SH-SY5Y (cell line): ENCODE results near the gene UFD1.

Source experiments
- GATA2 ChIP-seq: IDR thresholded peaks from 2 replicates; pipeline ENCODE4 v1.6.1; 2011; ENCODE audit warnings: mild to moderate bottlenecking, low read depth, low read length
- GATA3 ChIP-seq: IDR thresholded peaks from 2 replicates; pipeline ENCODE4 v1.6.1; 2011; ENCODE audit warnings: low read depth, mild to moderate bottlenecking, low read length, moderate library complexity

Gene UFD1

GRCh38 chr22:19508024-19508776 lies 29.2 kb upstream of the UFD1 start:
- TF ChIP-seq GATA3 (no peak), GATA2 (no peak)

- TF ChIP-seq GATA3: no peak
- no peak for TF ChIP-seq GATA2
Measured at GRCh38 chr22:19507534-19507861, 28.5 kb upstream of the UFD1 start.

- TF ChIP-seq GATA2 (no peak), GATA3 (no peak)
Measured at GRCh38 chr22:19506212-19506611, 27.2 kb upstream of the UFD1 start.

- TF ChIP-seq GATA3 (no peak), GATA2 (no peak)
Measured at GRCh38 chr22:19505735-19506126, 26.7 kb upstream of the UFD1 start.

- TF ChIP-seq GATA3 (no peak), GATA2 (no peak)
Measured at GRCh38 chr22:19504900-19505734, 26.1 kb upstream of the UFD1 start.

- TF ChIP-seq GATA2 (no peak), GATA3 (no peak)
Measured at GRCh38 chr22:19503869-19504268, 24.9 kb upstream of the UFD1 start.

- TF ChIP-seq GATA3 (no peak), GATA2 (no peak)
Measured at GRCh38 chr22:19503367-19503766, 24.4 kb upstream of the UFD1 start.

- TF ChIP-seq GATA3: no peak
- TF ChIP-seq GATA2: no peak
Measured at GRCh38 chr22:19501897-19502447, 23.0 kb upstream of the UFD1 start.

GRCh38 chr22:19499880-19500242 lies 20.9 kb upstream of the UFD1 start:
- TF ChIP-seq GATA3: no peak
- no peak for TF ChIP-seq GATA2

- TF ChIP-seq GATA2 (no peak), GATA3 (no peak)
Measured at GRCh38 chr22:19499236-19499879, 20.4 kb upstream of the UFD1 start.

- no peak for TF ChIP-seq GATA2
- no peak for TF ChIP-seq GATA3
Measured at GRCh38 chr22:19498866-19499190, 19.8 kb upstream of the UFD1 start.

GRCh38 chr22:19498154-19498865 lies 19.3 kb upstream of the UFD1 start:
- TF ChIP-seq GATA2 (no peak), GATA3 (no peak)

GRCh38 chr22:19497245-19497644 lies 18.3 kb upstream of the UFD1 start:
- TF ChIP-seq GATA3: no peak
- no peak for TF ChIP-seq GATA2

- no peak for TF ChIP-seq GATA3
- TF ChIP-seq GATA2: no peak
Measured at GRCh38 chr22:19496324-19496630, 17.3 kb upstream of the UFD1 start.
